ENCODE measurements around the gene FBXL5.

The FBXL5 gene

DNA sequence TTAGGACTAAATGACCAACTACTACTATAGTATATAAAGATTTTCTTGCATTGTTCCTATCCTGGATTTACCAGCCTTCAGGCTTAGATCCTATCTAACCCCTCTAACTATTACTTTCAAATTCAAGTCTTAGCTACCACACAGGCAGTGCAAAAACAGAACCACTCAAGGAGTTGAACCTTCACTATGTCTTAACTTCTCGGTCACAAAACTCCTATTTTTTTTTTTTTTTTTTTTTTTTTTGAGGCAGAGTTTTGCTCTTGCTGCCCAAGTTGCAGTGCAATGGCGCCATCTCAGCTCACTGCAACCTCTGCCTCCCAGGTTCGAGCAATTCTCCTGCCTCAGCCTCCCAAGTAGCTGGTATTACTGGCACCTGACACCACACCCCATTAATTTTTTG is 20.2 kb upstream of the FBXL5 start:
- FAIRE-seq, result no peak

DNA sequence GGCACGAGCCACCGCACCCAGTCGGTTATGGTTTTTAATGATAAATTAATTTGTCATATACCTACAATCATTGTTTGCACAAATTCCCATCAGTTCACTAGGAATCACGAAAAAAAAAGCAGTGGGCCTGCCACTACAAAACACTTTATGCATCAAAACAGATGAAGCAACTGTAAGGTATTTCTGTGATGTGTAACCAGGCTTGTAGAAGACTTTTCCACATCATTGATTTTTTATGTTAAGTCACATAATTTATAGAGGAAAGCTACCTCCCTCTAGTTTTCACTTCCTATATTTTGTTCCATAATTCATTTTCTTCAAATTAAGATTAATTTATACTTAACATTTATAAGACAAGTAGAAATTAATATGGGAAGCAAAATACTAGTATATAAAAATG is 19.8 kb upstream of the FBXL5 start:
- no peak for FAIRE-seq

DNA sequence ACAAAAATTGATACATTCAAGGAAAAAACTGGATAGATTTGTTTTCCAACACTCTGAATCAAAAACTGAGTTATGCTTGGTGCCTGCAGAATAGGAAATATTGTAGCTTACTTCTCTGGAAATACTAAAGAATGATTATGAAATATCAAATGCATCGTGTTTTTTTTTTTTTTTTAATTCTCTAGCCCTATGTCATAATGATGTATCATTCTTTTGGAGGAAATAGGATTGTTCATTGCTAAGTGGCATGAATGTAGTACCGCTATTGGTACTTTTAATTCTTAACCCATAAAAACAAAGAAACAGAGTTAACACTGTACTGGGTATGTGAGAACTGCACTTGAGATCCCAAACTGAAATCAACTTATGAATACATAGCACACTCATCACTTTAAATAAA is 18.9 kb upstream of the FBXL5 start:
- FAIRE-seq, result no peak

DNA sequence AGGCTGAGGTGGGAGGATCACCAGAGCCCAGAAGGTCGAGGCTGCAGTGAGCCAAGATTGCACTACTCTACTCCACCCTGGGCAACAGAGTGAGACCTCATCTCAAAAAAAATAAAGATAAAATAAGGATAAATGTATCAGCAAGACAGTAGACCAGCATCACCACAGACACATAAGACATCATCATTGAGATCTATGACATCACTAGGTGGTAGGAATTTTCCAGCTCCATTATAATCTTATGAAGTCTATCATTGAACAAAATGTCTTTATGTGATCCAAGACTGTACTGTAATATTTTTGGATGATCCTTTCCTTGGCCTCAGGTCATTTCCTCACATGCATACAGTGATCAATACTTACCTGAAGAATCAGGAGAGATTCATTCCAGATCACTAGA is 18.2 kb upstream of the FBXL5 start:
- FAIRE-seq, result no peak

DNA sequence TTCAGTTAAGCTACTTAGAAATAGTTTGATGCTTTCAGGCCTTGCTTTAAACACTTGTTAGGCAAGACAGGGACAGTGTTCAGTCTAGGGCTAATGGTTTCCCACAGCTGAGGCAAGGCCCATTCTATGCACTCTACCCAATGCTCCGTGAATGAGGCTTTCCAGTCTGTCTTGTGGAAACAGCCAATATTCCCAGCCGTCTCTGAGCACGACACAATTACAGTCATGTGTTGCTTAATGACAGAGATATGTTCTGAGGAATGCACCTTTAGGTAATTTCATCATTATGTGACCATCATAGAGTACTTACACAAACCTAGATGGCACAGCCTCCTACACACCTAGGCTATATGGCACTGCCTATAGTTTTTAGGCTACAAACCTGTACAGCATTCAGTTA is 16.9 kb upstream of the FBXL5 start:
- FAIRE-seq, result no peak

DNA sequence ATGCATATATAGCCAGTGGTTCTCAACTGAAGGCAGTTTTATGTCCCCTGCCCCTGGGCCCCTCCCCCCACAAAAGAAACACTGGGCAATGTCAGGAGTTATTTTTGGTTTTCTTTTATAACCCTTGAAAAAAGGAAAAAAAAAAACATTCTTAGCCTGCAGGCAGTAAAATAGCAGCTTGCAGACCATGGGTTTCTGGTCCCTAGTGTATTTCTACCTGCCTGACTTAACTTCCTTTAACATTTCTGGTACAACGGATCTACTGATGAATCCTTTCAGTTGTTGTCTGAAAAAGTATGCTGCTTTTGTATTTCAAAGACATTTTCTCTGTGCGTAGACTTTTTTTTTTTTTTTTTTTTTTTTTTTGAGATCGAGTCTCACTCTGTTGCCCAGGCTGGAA is 15.4 kb upstream of the FBXL5 start:
- FAIRE-seq, result no peak

DNA sequence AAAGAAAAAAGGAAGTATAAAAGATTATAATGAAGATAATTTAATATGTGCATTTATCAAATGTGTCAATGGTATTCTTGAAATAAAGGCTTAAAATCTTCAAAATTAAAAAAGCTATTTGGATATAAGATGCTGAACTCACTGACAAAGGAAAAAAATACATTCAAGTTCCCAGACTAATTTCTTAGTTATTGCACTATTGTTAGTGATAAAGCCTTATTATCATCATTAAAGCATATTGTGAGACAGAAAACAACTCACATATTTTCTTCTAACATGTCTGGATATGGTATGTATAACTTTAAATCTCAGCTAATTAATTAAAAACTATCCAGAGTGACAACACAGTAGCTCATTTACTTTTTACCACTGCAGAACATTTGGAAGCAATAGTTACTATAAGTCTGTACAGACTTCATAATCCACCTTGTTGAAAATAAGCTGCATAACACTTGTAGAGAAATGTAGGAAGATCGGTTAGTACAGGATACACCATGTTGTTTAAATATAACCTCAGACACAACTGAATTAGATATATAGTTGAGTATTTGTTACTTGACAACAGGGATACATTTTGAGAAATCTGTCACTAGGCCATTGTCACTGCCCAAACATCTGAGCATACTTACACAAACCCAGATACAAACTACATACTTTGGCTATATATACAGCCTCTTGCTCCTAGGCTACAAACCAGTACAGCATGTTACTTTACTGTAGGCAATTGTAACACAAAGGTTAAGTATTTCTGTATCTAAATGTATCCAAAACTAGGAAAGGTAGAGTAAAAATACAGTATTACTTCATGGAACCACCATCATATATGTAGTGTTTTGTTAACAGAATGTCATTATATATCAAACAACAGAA is 13.6 kb upstream of the FBXL5 start:
- FAIRE-seq, result no peak

DNA sequence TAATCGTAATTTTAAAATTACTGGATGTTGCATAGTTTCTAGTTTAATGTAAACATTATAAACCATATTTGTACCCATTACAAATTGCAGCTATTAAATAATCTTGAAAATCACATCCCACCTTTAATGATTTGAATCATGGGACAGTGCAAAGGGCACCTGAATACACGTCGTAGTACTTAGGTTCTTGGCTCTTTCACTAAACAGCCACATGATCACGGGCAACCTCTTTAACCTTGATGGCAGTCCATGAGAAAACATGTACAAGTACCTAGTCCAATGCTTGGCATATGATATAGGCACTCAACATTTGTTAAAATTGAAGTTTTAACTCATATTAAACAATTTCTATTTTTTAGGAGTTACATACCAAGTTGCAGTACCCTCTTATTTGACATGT is 11.8 kb upstream of the FBXL5 start:
- FAIRE-seq, result no peak

DNA sequence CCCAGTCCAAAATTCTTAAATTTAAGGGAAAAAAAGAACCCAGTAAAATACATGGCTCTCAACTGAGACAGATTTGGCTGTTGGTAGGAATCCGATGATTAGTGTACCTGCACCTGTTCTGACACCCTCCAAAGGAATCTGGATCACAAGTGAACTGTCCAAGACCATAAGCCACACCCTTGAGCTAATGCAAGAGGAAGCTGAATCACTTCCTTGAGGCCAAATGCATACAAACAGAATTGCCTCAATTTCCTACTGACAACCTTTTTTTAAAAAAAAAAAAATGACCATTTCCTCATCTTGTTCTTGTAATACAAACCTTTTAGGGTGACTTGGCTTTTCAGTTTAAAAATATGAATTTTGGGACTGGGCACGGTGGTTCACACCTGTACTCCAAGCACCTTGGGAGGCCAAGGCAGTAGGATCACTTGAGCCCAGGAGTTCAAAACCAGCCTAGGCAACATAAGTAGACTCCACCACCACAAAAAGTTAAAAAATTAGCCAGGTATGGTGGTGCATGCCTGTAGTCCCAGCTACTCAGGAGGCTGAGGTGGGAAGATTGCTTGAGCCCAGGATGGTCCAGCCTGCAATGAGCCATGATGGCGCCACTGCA is 10.7 kb upstream of the FBXL5 start:
- FAIRE-seq, result no peak

DNA sequence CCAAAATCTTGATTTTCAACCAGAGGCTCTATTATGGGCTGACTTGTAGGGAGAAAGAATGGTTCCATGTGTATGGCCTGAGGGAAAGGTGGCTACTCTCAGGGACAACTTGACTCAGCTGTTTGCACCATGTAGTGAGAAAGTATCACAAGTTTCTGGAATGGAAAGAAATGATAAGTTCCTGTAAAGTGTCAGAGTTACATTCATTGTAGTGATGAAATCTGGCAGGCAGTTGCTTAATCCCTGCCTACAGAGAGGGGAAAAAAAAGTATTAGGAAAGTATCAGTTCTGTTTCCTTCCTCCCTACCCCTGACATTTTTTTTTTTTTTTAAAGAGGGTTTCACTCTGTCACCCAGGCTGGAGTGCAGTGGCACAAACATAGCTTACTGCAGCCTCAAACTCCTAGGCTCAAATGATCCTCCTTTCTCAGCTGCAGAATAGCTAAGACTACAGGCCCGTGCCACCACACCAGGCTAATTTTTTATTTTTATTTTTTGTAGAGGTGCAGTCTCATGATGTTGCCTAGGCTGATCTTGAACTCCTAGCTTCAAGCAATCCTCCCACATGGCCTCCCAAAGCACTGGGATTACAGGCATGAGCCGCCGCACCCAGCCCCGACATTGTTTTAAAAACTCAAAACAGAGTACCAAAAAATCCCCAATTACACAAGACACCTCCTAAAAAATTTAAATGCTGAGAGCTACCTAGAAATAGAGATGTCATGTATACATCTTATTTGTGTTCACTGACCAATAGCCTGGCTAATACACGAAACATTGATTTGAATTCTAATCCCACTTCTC is 4.8 kb upstream of the FBXL5 start:
- FAIRE-seq, result no peak

DNA sequence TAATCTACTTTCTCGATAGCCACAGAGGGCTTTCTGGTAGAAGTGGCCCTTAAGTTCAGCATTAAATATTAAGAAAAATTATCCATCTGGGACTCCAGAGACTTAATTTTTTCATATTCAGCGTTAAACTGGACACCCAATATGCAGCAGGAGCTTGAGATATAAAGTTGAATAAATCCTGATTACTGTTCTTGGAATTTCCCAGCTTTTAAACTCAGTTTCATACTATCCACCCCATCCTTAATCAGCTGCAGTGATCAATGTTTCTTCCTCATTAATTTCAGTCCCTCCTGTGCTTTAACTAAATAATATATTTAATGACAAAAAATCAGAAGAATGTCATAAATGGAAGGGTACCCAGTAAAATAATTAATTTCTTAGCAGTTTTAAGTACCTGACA is 3.6 kb upstream of the FBXL5 start:
- no peak for FAIRE-seq

DNA sequence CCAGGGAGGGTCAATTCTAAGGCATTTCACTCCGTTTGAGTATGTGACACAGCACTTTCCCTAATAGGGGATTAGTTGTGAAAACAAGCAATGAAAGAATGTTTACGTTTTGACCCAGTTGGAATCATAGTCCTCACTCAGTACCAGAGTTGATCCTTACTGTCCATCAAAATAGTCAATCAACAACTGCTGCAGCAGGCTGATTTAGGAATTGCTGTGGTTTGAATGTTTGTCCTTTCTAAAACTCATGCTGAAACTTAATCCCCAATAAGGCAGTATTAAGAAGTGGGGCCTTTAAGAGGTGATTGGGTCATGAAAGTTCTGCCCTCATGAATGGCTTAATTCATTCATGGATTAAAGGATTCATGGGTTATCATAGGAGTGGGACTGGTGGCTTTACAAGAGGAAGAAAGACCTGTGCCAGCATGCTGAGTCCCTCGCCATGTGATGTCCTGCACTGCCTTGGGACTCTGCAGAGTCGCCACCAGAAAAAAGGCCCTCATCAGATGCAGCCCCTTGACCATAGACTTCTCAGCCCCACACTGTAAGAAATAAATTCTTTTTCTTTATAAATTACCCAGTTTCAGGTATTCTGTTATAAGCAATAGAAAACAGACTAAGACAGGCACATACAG is 3.1 kb upstream of the FBXL5 start:
- FAIRE-seq, result no peak

DNA sequence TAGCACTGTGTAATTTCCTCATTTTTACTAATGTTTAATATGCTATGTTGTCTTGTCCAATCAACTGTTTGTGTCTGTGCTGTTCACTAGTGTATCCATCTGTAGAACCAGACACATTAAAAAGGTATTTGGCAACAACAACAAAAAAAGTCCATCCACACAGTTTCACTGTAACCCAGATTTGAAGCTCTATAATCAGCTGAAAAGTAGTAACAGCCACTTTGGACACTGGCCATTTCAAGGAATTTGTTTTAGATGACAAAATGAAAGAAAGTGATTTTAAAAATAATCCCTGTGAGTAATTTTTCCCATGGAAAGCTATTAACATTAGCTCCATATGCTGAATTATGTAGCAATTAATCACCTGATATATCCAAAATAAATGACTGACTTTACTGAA is 2.2 kb upstream of the FBXL5 start:
- FAIRE-seq, result no peak

DNA sequence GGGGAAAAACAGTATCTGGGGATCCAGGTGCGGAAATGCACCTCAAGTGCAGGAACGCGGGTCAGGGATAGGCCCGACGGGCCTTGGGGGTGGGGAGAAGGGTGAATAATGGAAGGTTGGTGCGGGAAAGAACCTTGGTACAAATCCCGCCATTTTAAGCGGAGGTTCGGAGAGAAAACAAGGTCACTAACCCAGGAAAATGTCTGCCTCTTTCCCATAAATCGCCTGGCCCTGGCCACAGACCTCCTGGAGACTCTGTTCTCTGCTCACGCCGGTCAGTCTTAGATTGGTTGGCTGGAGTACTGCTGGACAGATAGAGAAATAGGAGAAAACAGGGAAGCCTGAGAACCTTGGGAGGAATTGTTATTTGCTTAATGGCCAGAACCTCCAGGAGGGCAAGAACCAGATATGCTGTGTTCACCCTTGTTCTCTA is 897 bp upstream of the FBXL5 start:
- FAIRE-seq, result no peak

DNA sequence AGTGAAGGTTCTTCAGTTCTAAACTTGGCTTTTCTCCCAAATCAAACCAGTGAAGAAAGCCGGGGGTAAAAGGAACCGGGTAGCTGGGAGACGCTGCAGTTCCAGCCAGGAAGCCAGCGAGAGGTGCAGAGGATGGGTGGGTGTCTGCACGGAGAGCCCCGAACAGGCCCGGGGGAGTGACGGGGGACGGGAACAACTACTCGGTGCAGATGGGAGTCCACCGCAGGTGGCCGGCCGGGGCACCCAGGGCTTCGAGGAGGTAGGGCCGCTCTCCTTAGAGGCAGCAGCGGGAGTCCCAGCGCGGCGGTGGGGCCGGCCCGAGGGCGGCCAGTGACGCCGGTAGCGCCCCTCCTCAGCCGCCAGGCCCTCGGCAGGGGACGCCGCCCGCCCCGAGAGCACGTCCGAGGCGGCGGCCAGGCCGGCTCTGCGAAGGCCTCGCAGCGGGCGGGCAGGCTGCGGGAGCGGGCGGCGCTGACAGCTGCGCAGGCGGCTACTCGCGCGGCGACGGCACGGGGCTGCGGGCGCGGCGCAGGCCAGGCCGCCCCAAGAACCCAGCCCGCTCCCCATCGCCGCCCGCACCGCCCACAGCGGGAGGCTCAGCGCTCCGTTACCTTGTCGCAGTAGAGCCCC is 449 bp downstream of the FBXL5 start:
- no peak for FAIRE-seq

DNA sequence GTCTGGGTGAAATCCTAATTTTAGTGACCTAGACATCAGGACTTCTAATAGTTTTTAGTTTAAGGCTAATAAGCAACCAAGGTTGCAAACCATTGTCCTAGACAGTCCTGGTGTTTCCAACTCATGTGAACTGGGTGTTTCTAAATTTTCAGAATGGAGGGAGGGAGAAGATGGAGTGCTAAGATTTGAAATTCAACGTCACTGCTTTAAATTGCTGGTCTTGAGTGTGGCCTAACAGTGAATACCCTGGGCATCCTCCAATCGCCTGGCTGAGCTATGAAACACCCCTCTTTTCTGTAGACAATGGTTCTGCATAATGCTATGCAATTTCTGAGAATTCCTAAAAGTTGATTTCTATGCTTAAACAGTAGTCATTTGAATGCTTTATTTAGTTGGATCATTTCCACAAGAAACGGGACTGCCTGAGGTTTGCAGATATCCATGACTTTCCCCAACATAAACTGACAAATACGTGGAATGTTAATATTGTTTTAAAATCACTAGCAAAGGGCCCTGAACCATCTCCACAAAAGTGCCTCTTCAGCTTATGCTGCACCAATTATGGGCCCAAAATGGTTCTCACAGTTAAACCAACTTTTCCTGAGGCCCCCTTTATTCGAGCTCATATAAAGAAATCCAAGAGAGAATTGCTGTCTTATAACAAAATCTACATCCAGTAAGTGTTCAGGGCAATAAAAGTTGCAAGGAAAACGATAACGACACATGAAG is 1.1 kb downstream of the FBXL5 start:
- FAIRE-seq, result no peak

DNA sequence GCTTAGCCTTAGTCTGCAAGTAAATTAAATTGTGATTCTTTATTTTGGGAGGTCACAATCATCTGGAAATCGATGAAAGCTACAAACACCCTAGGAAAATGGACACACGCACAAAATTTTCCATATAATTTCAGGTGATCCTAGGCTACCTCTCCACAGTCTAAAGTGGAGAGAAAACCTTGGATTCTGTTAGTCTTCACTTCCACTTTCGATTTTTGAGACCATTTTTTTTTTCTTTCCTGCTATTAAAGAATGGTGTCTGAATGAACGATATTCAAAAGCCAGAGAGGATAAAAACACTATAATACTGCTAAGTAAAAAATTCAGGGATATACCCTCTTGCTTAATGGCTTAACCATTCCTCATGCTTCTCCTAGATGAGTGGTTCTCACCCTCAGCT is 1.7 kb downstream of the FBXL5 start:
- FAIRE-seq, result no peak

DNA sequence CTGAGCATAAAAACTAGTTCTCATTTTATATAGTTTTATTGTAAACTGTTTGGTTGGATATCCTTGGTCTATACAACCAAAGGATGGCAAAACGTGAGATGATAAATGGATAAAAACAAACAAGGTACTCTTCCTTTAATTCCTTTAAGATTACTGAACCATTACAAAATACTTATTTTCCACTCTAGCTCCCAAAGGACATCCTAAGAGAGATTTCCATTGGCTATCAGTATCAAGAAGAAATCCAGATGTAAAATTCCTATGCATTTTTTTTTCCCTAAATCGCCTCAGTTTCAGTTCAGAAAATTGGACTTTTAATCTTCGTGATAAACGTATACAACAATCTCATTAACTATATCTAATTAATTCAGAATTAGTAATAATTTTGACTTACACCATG is 2.3 kb downstream of the FBXL5 start:
- FAIRE-seq, result peak; percentile 38

DNA sequence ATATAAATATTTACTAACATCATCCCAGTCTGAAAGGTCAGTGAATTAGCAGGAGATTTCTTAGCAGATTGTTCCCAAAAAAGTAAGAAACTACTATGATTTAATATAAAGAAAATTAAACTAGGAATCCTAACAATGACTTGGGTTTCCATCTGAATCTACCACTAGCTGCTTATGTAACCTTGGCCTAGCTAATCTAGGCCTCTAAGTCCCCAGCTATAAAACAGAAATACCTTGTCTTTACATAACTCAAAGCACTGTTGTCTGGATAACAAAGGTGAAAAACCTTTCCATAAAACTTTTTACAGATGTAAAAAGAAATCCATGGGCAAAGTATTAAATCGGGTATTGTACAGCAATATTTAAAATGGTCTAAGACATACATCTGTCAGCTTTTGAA is 3.0 kb downstream of the FBXL5 start:
- peak; percentile 64 for FAIRE-seq

DNA sequence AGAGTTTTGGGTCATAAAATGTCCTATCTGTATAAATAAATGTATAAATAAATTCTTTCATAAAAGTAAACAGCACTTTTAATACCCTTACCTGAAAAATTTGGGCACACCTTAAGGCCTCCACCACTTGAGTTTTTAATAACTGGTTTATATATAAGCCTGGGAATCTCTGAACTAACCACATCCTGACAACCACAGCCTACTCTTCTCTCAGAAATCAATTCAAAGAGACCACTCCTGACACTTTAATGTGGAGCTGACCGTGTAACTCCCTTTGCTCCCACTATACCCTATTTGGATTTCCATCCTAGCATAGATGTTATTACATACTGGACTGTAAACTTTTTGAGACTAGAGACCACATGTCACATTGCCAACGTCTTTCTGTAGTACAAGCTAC is 3.5 kb downstream of the FBXL5 start:
- FAIRE-seq, result no peak

DNA sequence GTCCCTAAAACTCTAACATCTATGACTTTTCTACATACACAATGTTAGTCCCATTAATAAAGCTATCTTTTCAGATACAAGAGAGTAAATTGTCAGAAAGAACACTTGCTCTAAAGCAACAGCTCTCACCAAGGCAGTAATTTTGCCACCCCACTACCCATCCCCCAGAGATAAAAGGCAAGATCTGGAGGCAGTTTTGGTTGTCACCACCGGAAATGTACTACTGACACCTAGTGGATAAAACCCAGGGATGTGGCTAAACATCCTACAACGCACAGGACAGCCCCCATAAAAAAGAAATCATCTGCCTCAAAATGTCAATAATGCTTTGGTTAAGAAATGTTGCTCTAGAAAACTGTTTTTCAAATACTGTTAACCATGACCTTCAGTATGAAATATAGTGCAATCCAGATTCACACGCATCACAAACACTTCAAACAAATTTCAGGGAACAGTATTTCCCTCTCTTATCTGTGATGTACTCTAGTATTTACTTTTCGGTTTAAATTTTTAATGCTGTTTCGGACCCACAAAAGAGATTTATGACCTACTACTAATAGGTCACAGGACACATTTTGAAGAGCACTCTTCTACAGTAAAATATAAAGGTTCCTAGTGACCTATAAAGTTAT is 5.1 kb downstream of the FBXL5 start:
- FAIRE-seq, result peak; percentile 91

DNA sequence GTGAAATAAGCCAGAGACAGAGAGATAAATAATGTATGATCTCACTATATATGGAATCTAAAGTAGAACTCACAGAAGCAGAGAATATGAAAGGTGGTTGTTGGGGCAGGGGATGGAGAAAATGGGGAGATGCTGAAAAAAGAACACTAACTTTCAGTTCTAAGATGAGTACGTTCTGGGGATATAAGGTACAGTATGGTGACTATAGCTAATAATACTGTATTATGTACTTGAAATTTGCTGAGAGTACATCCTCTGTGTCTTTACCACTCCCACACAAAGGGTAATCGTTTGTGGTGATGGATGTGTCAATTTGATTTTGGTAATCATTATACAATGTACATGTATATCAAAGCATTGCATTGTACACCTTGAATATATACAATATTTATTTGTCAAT is 6.6 kb downstream of the FBXL5 start:
- no peak for FAIRE-seq
